NCI-H1417 (cell line): Measurements from ENCODE around the gene PZP.
"Not testable (repeated sequence)": the region's sequence is repeated elsewhere in the genome, so short reads cannot be mapped to it uniquely, and the experiment has no call there.

Source experiments
- DNase-seq, 3 experiments: peaks; one replicate each; lab custom pipeline; 2025; lab: John Stamatoyannopoulos, UW

Gene PZP

GRCh38 chr12:9180810-9181209 is 27.4 kb downstream of the PZP start:
- DNase-seq = no peak

- DNase-seq = no peak
Observed at GRCh38 chr12:9179781-9180180, 28.4 kb downstream of the PZP start.

DNA sequence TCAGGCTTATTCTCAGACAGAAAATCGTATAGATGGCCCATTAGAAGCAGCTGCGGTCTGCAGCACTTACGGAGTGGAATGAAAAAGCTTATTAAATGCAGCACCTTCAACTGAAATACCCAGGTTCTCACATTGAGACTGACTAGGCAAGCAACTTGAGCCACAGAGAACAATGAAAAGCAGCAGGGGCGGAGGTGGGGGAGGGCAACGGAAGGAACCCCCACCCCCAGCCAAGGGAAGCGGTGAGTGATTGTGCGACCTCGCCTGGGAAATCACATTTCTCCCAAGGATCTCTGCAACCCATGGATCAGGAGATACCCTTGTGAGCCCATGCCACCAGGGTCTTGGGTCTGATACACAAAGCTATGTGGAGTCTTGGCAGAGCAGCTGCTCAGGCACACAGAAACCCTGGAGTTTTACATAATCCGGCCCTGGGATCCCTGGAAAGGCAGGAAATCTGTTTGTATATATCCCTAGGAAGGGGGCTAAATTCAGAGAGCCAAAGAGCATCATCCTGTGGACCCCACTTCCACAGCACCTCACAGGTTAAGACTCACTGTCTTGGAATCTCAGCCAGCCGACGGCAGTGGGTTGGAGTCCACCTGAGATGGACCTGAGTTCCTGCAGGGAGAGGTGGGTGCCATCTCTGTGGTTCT is 38.1 kb downstream of the PZP start:
- DNase-seq = no peak

- DNase-seq = not testable (repeated sequence)
Observed at GRCh38 chr12:9167345-9167744, 40.9 kb downstream of the PZP start.

GRCh38 chr12:9163392-9163791 is 44.8 kb downstream of the PZP start:
- no peak for DNase-seq

DNA sequence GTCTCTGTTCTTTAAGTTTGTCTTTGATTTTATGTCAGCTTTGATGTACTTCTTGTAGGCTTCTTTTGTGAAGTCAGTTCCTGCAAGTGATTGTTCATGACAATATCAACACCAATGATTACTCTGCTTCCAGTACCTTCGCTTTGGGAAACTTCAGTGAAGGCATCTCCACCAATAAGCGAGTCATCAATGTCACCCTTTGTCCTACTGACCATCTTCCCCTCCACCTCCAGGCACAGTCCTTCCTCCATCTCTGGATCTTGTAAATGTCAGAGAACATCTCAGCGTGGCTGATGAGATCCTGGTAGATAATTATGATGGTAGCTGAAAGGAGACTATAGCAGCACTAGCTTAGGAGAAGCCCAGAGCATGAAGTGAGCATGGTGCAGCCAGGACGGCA is 52.1 kb downstream of the PZP start:
- DNase-seq = no peak

DNA sequence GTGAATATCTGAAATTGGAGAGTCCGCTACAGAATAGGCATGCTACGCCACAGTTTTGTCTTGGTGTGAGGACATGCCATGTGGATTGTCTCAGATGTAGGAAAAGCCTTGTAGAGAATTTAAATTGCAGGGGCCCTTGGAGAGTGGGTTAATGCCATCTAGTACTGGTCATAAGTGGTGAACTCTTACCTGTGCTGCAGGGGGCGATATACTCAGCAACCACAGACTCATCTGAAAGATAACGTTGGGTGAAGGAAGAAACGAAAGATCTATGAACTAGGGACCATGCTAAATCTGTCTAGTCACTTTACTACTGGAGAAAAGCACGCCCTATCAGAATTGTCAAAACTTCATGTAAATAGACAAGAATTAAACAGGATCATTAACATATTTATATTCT is 58.8 kb downstream of the PZP start:
- no peak for DNase-seq

DNA sequence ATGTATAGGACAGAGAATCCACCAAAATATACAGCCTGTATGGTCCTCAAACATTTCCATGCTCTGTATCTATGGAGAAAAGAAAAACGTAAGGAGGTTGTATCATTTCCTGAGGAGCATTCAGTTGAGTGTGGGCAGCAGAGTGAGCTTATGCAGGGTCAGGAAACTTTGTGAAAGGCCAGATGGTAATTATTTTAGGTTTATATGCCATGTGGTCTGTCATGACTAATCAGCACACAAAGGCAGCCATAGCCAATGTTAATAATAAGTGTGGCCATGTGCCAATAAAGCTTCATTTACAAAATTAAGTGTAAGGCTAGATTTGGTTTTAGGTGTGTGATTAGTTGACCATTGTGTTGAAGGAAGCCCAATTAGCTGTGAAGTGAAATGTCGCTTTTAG is 59.3 kb downstream of the PZP start:
- no peak for DNase-seq

GRCh38 chr12:9147461-9147860 is 60.7 kb downstream of the PZP start:
- DNase-seq = no peak

DNA sequence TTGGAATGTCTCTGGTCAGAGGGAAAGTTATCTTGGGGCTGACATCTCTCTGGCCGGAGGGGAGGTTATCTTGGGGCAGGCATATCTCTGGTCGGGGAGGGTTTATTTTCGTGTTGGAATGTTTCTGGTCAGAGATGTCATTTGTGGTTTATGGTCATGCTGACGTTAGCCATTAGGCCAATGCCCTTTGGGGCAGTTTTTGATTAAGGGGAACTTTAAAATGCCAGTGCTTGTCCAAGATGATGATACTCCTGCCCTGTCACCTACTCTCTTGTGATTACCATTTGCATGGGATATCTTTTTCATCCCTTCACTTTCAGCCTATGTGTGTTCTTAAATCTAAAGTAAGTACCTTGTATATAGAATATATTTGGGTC is 63.5 kb downstream of the PZP start:
- no peak for DNase-seq

GRCh38 chr12:9143929-9144729 is 64.1 kb downstream of the PZP start:
- DNase-seq = no peak

DNA sequence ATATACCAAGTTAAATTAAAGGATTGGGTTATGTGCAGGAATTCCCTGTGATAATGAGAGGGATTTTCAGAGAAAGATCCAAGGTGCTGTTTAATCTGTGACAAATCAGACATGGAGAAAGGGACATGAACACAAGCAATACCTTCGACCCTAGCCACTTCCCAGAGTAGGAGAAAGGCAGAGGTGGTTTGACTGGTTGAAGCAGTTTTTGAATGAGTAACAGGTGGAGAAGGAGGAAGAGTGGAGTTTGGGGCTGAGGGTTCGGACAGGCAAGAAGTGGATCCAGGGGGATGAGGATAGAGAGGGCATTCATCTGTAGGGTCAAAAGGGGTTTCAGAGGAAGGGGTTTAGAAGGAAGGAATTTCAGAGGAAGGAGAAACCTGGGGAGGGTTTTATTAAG is 65.1 kb downstream of the PZP start:
- DNase-seq = no peak

GRCh38 chr12:9139588-9140290 is 68.5 kb downstream of the PZP start:
- not testable (repeated sequence) for DNase-seq

DNA sequence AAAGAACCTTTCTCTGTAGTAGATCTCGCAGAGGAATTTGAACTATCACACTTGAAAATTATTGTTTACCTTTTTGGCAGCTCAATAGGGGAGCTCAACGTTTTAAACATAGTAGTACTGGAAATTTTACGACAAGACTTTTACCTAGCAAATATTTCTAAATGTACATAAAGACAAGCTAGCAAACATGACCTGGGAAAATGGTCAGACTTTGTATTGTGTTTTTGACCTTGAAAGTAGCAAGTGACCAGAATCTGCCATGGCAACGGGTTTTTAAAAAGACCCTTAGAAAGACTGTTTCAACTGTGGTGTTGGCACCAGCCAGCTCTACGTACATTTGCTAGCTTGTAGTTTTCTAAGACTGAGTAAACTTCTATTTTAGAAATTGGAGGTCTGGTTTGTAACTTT is 72.3 kb downstream of the PZP start:
- no peak for DNase-seq

GRCh38 chr12:9134981-9135628 is 73.1 kb downstream of the PZP start:
- peak in 1 of 3 experiments; percentile 8 for DNase-seq

GRCh38 chr12:9133216-9133916 is 74.8 kb downstream of the PZP start:
- no peak for DNase-seq

DNA sequence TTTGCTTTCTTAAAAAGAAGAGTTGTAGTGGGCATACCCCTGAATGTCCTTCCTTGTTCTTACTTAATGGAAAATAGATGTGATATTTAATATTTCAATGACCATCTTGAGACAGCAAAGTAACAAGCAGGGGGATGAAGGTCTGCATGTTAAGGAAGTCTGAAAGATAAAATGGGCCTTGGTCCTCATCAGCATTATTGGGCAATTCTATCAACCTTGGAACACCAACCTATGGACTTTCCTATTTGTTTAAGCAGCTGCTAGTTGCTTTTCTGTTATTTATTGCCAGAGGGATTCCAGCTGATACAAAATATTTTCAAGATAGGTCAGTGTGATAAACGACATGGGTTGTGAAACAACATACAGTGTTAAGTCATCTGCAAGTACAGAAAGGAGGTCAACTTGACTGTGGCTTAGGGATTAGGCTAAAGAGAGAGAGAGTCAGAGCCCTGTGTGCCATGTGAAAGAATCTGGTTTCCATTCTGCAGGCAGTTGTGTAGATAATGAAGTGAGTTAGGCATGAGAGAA is 76.1 kb downstream of the PZP start:
- DNase-seq = no peak

- no peak for DNase-seq
Observed at GRCh38 chr12:9130244-9130643, 78.0 kb downstream of the PZP start.

DNA sequence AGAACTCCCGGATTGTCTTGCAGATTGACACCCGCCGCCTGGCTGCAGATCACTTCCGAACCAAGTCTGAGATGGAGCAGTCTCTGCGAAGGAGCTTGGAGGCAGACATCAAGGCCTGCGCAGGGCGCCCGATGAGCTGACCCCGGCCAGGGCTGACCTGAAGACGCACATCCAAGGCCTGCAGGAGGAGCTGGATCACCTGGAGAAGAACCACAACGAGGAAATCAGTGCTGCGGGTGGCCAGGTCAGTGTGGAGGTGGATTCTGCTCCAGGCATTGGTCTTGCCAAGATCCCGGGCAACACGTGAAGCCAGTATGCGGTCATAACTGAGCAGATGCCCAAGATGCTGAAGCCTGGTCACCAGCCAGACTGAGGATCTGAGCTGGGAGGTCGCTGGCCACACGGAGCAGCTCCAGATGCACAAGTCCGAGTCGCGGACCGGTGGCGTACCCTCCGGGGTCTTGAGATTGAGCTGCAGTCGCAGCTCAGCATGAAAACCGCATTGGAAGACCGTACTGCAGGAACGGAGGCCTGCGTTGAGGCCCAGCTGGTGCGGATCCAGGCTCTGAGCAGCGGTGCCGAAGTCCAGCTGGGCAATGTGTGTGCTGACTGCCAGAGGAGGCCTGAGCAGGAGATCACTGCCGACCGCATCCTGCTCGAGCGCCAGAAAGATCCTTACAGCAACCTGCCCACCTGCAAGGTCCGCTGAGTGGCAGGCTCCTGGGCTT is 80.1 kb downstream of the PZP start:
- no peak for DNase-seq

- DNase-seq = no peak
Observed at GRCh38 chr12:9127484-9127883, 80.7 kb downstream of the PZP start.
